GM12801 (cell line): ENCODE results near the gene ATP1B3.

Source experiments
- TF ChIP-seq, protein P1 (sequence below): IDR thresholded peaks from one replicate; pipeline ENCODE4 v1.5.1; 2011; ENCODE audit warnings: control low read depth; ENCODE audit not compliant: insufficient read length; ENCODE audit errors: extremely low read depth

The ATP1B3 gene

GRCh38 chr3:141862279-141862816 lies 14.1 kb upstream of the ATP1B3 start:
- TF ChIP-seq, protein P1, sequence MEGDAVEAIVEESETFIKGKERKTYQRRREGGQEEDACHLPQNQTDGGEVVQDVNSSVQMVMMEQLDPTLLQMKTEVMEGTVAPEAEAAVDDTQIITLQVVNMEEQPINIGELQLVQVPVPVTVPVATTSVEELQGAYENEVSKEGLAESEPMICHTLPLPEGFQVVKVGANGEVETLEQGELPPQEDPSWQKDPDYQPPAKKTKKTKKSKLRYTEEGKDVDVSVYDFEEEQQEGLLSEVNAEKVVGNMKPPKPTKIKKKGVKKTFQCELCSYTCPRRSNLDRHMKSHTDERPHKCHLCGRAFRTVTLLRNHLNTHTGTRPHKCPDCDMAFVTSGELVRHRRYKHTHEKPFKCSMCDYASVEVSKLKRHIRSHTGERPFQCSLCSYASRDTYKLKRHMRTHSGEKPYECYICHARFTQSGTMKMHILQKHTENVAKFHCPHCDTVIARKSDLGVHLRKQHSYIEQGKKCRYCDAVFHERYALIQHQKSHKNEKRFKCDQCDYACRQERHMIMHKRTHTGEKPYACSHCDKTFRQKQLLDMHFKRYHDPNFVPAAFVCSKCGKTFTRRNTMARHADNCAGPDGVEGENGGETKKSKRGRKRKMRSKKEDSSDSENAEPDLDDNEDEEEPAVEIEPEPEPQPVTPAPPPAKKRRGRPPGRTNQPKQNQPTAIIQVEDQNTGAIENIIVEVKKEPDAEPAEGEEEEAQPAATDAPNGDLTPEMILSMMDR = no peak

DNA sequence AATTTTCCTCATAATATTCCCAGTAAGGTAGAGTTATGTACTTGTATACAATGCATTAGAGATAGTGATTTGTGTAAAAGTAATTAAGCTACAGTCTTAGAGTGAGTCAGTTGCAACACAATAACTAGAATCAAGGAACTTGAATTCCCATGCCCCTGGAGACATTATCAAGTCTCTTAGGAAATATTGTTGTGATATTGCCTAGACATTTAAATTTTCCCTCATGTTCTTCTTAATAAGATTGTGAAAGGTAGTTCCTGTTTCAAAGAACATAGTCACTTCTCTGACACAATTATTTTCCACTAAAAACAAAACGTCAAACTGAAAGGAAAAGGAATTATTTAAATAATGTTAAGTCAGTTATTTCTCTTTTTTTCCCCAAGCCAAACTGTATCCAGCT lies 13.0 kb upstream of the ATP1B3 start:
- TF ChIP-seq, protein P1 = no peak

- TF ChIP-seq, protein P1 = no peak
Measured at GRCh38 chr3:141864281-141864970, 12.0 kb upstream of the ATP1B3 start.

GRCh38 chr3:141865101-141865500 lies 11.3 kb upstream of the ATP1B3 start:
- TF ChIP-seq, protein P1 = no peak

DNA sequence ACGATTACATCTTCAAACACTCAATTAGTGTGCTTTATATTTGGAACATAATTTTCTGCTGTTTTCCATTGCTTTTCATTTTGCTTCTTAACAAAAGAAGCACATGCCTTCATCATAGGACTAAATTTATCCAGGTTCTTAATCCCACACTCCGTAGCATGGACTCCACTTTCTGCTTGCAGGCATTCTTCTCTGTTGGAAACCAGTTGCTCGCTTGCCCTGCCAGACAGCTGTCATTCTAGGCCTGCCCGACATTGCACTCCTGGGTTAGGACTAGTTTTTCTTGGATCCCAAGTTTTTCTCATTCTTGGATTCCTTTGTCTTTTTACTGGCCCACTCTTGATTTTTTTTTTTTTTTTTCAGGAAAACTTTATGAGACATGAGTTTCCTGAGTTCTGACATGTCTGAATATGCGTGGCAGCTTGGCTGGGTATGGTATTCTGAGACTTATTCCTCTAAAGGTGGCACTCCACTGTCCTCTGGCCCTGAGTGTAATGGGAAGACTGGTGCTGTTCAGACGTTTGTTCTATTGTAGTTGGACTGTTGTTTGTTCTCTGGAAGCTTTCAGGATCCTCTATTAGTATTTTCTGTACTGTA lies 6.3 kb upstream of the ATP1B3 start:
- TF ChIP-seq, protein P1 = no peak

DNA sequence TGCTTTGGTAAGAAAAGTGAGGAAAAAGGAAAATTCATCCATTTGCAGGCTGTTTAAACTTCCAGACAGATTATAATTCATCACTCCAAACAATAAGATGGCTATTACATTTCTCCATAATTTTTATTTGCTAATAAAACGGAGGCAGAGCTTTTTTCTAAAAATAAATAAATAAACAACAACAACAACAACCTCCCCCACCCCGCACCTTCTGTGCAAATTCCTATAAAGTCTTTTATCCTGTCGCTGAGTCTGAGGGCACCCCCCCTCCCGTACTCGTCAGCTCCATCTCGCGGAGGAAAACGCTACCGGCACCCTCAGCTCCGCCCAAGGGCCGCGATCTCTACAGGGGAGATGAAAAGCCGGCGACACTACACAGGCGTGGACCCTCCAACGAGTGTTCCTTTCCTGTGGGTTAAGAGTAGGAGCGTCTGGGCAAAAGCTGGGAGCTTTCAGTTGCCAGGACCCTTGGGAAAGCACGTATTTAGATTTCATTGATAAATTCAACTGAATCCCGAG lies 1.0 kb upstream of the ATP1B3 start:
- TF ChIP-seq, protein P1 = no peak

DNA sequence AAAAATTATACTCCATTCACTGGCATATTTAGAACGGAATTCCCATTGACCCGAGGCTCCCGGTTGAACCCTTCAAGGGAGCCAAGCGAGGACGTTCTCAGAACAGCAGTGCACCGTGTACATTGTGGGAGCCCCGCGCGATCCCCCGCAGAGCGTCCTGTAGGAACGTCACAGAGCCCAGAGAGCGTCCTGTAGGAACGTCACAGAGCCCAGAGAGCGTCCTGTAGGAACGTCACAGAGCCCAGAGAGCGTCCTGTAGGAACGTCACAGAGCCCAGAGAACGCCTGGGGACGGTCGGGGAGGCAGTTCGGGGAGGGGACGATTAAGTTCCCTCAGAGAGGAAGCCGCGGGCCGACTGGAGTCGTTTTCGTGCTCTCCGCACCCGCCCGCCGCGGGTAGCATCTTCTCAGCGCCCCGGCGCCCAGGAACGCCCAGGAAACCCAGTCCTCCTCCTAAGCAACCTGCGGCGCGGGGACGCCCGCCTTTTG lies 506 bp upstream of the ATP1B3 start:
- TF ChIP-seq, protein P1 = no peak
